B cell (primary cell): ENCODE data around the gene MLIP. TPM values are rescaled to one million over a fixed set of nuclear protein-coding genes. Genes with fewer than 3 reads are reported as not detected.

Experiments
- ATAC-seq: fragments of 200-7000 bp; cut with Tn5 transposase; one replicate; pipeline ENCODE4 v1.10.0; 2021; ENCODE audit warnings: low read depth, mild to moderate bottlenecking, moderate number of reproducible peaks, moderate library complexity
- CTCF ChIA-PET: fragments of 350-600 bp; sonication (Branson Sonifier 250); formaldehyde crosslinking; loops from one replicate; lab custom pipeline; 2021; ENCODE audit warnings: antibody characterized with exemption, inconsistent platforms; lab: Charles Lee
- POLR2A ChIA-PET: fragments of 350-600 bp; sonication (Branson Sonifier 250); formaldehyde crosslinking; loops from one replicate; lab custom pipeline; 2021; ENCODE audit warnings: antibody characterized with exemption; lab: Charles Lee
- DNase-seq: peaks from one replicate; pipeline ENCODE4 v3.0.0; 2013
- H2AFZ ChIP-seq: 2 replicates; pipeline ENCODE4 v1.6.1; 2012; ENCODE audit warnings: mild to moderate bottlenecking, low read depth, low read length; ENCODE audit not compliant: insufficient read depth, poor library complexity, severe bottlenecking
- H3K27ac ChIP-seq, 2 donors: 1 replicate in 1 of 2; 2 replicates in 1 of 2; pipeline ENCODE4 v1.5.1; 2012 to 2013; ENCODE audit warnings: low read length in 2 of 2, mild to moderate bottlenecking in 2 of 2, moderate library complexity in 1 of 2
- H3K27me3 ChIP-seq, 4 experiments: fragments of 200-600 bp in 1 of 4; sonication (generic) in 1 of 4; replicated peaks in 1 of 4; 1 replicate in 2 of 4; 2 replicates in 2 of 4; pipeline versions ENCODE4 v1.6.1 to v1.7.0; 2013 to 2016; ENCODE audit warnings: low read length in 3 of 4, mild to moderate bottlenecking in 2 of 4, mixed read lengths in 1 of 4, moderate library complexity in 1 of 4; ENCODE audit not compliant: insufficient read depth in 4 of 4, control insufficient read depth in 3 of 4; ENCODE audit errors: control extremely low read depth in 1 of 4
- H3K36me3 ChIP-seq, 2 experiments: replicated peaks in 1 of 2; 1 replicate in 1 of 2; 2 replicates in 1 of 2; pipeline versions ENCODE4 v1.6.1 to v1.7.1; 2013; ENCODE audit warnings: low read length in 1 of 2; ENCODE audit not compliant: insufficient read depth in 2 of 2, control insufficient read depth in 1 of 2; ENCODE audit errors: control extremely low read depth in 1 of 2, extremely low read depth in 1 of 2
- H3K4me1 ChIP-seq, 2 donors: fragments of 200-600 bp in 1 of 2; sonication (generic) in 1 of 2; 1 replicate in 1 of 2; 2 replicates in 1 of 2; pipeline versions ENCODE4 v1.5.1 to v1.6.1; 2013 to 2017; ENCODE audit warnings: low read length in 2 of 2; ENCODE audit not compliant: control insufficient read depth in 2 of 2, insufficient read depth in 2 of 2
- H3K4me2 ChIP-seq: replicated peaks from 2 replicates; pipeline ENCODE3; 2012; ENCODE audit warnings: mild to moderate bottlenecking, low read depth, low read length; ENCODE audit not compliant: poor library complexity, severe bottlenecking
- H3K4me3 ChIP-seq, 5 experiments: fragments of 200-600 bp in 1 of 5; sonication (generic) in 1 of 5; 1 replicate in 3 of 5; 2 replicates in 2 of 5; pipeline versions ENCODE4 v1.5.1 to v1.7.0; 2011 to 2016; ENCODE audit warnings: low read length in 4 of 5, mild to moderate bottlenecking in 4 of 5, low read depth in 2 of 5, control low read depth in 1 of 5, moderate library complexity in 1 of 5; ENCODE audit not compliant: insufficient read depth in 1 of 5; ENCODE audit errors: control extremely low read depth in 1 of 5, extremely low read depth in 1 of 5
- H3K79me2 ChIP-seq: fragments of 200-600 bp; sonication (generic); one replicate; pipeline ENCODE4 v1.6.0; 2016; ENCODE audit warnings: low read length; ENCODE audit not compliant: control insufficient read depth, insufficient read depth
- H3K9ac ChIP-seq: fragments of 200-600 bp; sonication (generic); 2 replicates; pipeline ENCODE4 v1.6.1; 2017; ENCODE audit warnings: mild to moderate bottlenecking, low read length, moderate library complexity
- H3K9me3 ChIP-seq, 3 donors: one replicate each; pipeline versions ENCODE4 v1.6.1 to v1.7.1; 2013; ENCODE audit warnings: low read length in 2 of 3; ENCODE audit not compliant: control insufficient read depth in 2 of 3, insufficient read depth in 1 of 3; ENCODE audit errors: control extremely low read depth in 1 of 3
- H4K20me1 ChIP-seq: 2 replicates; pipeline ENCODE4 v1.6.0; 2012; ENCODE audit warnings: mild to moderate bottlenecking, low read length; ENCODE audit not compliant: insufficient read depth, control insufficient read depth, poor library complexity, severe bottlenecking
- H3K27ac Mint-ChIP-seq: one replicate; pipeline ENCODE4 v1.8.0; 2021; ENCODE audit warnings: mixed read lengths
- H3K27me3 Mint-ChIP-seq: one replicate; pipeline ENCODE4 v1.8.0; 2021; ENCODE audit warnings: mixed read lengths
- H3K4me1 Mint-ChIP-seq: one replicate; pipeline ENCODE4 v1.8.0; 2021; ENCODE audit warnings: mixed read lengths
- H3K4me3 Mint-ChIP-seq: one replicate; pipeline ENCODE4 v1.8.0; 2021; ENCODE audit warnings: mixed read lengths
- H3K9me3 Mint-ChIP-seq: one replicate; pipeline ENCODE4 v1.8.0; 2022; ENCODE audit warnings: mixed read lengths; ENCODE audit not compliant: insufficient read depth
- CTCF ChIP-seq: fragments of 200-600 bp; IDR thresholded peaks from one replicate; pipeline ENCODE4 v1.8.0; 2022; ENCODE audit warnings: antibody characterized with exemption, mild to moderate bottlenecking
- EZH2 ChIP-seq: IDR thresholded peaks from 2 replicates; pipeline ENCODE4 v1.6.1; 2012; ENCODE audit warnings: borderline replicate concordance, low read depth, mild to moderate bottlenecking, moderate library complexity, low read length; ENCODE audit not compliant: insufficient read depth, poor library complexity, severe bottlenecking
- WGBS: methylation state at CpG from one replicate; pipeline ENCODE4 v1.1.5; 2013; ENCODE audit warnings: missing lambda C conversion rate; ENCODE audit not compliant: insufficient coverage; 5-methylcytosine and 5-hydroxymethylcytosine counted together
- intact Hi-C: fragments of 100-400 bp; cut with micrococcal nuclease; formaldehyde crosslinking; loops from one replicate; pipeline ENCODE4 v1.10.0; 2022
- polyA plus RNA-seq: library from polyadenylated mRNA; depleted of rRNA; stranded (reverse); fragments of >200 nt; gene quantifications from 2 replicates; pipeline ENCODE4 v1.2.3, GENCODE V29; 2012
- total RNA-seq, 2 donors: library from RNA; stranded (reverse); fragments of 120-200 nt in 1 of 2; gene quantifications; 1 replicate in 1 of 2; 2 replicates in 1 of 2; pipeline versions ENCODE4 v1.2.3 to v1.2.4, GENCODE V29; 2013 to 2022

Gene MLIP
- total and polyA plus RNA-seq, 2 donors (not counting 1 experiment from before 2014, with no cell fraction given) = not detected

GRCh38 chr6:54245265-54245664, 134.0 kb downstream of the MLIP start:
- H4K20me1 ChIP-seq = no peaks in the 10 kb centered on the region
- ChIA-PET POLR2A (no interaction called here), CTCF (no interaction called here)
- Mint-ChIP-seq H3K27ac (no peak overlapping the region), H3K4me3 (no peak overlapping the region), H3K27me3 (no peaks in the 10 kb centered on the region), H3K4me1 (no peaks in the 10 kb centered on the region), H3K9me3 (no peaks in the 10 kb centered on the region)
- H3K9me3 ChIP-seq = no peaks in the 10 kb centered on the region
- H3K79me2 ChIP-seq = no peaks in the 10 kb centered on the region
- no peak overlapping the region for H3K9ac ChIP-seq
- H3K27me3 ChIP-seq = no peaks in the 10 kb centered on the region
- H3K4me3 ChIP-seq = no peak overlapping the region
- intact Hi-C loops = no loop called here
- ATAC-seq (no peak), DNase-seq (no peak)
- no peak overlapping the region for H3K27ac ChIP-seq
- H3K36me3 ChIP-seq = no peaks in the 10 kb centered on the region
- TF ChIP-seq EZH2 (no peak), CTCF (no peak)
- WGBS = 90% methylated on average over 2 of the region's 2 CpGs
- H3K4me1 ChIP-seq = no peaks in the 10 kb centered on the region
- H2AFZ ChIP-seq = no peak overlapping the region
- H3K4me2 ChIP-seq = no peak overlapping the region

GRCh38 chr6:54248319-54248718, 137.1 kb downstream of the MLIP start:
- ATAC-seq (no peak), DNase-seq (no peak)
- Histone ChIP-seq H3K27me3 (no peaks in the 10 kb centered on the region), H3K27ac (no peak overlapping the region), H3K36me3 (no peaks in the 10 kb centered on the region), H3K4me1 (no peaks in the 10 kb centered on the region), H3K4me2 (no peak overlapping the region), H3K79me2 (no peaks in the 10 kb centered on the region), H3K9me3 (no peaks in the 10 kb centered on the region), H3K9ac (no peak overlapping the region), H4K20me1 (no peaks in the 10 kb centered on the region), H3K4me3 (no peak overlapping the region), H2AFZ (no peak overlapping the region)
- H3K4me3 Mint-ChIP-seq = no peak overlapping the region
- no peak for TF ChIP-seq EZH2
- TF ChIP-seq CTCF = no peak
- H3K4me1 Mint-ChIP-seq = no peaks in the 10 kb centered on the region
- intact Hi-C loops = no loop called here
- no peaks in the 10 kb centered on the region for H3K27me3 Mint-ChIP-seq
- peaks cover 3% of the 10 kb centered on the region for H3K9me3 Mint-ChIP-seq
- ChIA-PET CTCF (no interaction called here), POLR2A (no interaction called here)
- no peak overlapping the region for H3K27ac Mint-ChIP-seq
